VCaP (cell line): Measurements from ENCODE around the gene GRIA1.

Experiments used
- H3K27ac ChIP-seq: fragments of 450-650 bp; 2 replicates; pipeline ENCODE4 v1.5.1; 2017
- TF ChIP-seq, protein P1 (sequence below): fragments of 450-650 bp; conservative IDR thresholded peaks from 2 replicates; pipeline ENCODE4 v1.5.1; 2017; ENCODE audit warnings: mild to moderate bottlenecking, moderate library complexity

Gene GRIA1

DNA sequence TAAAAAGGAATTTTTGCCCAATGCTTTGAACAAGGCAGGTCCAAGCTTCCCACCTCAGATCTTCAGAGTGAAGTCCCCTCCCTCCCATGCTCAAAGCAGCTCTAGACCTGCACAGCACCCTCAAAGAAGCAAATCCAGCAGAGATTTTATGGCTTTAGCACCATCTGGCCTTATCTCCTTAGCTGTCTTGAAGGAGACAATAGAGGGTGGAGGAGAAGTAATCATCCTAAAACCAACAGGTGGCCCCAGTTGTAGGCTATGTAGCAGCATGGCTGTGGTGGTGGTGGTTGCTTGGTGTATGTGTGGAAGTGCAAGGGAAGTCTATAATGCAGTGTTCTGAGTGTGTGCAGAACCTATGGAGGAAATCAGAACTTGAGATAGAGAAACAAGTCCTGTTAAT, 140.1 kb downstream of the GRIA1 start:
- no peak overlapping the region for H3K27ac ChIP-seq
- TF ChIP-seq, protein P1, sequence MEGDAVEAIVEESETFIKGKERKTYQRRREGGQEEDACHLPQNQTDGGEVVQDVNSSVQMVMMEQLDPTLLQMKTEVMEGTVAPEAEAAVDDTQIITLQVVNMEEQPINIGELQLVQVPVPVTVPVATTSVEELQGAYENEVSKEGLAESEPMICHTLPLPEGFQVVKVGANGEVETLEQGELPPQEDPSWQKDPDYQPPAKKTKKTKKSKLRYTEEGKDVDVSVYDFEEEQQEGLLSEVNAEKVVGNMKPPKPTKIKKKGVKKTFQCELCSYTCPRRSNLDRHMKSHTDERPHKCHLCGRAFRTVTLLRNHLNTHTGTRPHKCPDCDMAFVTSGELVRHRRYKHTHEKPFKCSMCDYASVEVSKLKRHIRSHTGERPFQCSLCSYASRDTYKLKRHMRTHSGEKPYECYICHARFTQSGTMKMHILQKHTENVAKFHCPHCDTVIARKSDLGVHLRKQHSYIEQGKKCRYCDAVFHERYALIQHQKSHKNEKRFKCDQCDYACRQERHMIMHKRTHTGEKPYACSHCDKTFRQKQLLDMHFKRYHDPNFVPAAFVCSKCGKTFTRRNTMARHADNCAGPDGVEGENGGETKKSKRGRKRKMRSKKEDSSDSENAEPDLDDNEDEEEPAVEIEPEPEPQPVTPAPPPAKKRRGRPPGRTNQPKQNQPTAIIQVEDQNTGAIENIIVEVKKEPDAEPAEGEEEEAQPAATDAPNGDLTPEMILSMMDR = no peak

DNA sequence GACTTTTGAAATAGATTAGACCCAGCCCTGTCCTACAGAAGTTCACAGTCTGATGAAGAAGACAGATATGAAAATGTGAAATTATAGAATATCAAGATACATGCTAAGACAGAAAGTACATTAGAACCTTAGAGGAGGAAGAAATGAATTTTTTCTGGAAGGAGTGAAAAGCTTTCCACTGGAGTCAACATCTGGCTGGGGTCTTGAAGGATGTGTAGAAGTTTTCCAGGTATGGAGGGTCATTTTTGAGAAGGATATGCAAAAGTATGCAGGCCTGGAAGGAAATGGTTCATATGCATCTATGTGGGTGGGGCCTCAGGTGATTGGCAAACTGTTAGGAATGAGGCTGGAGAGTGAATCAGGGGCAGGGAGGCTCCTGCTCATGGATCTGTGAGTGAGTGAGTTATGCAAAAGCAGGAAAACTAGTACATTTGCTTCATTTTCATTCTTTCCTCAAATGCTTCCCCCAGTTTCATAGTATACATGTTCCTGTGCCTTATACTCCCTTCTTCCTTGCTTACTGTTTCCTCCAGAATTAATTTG, 142.3 kb downstream of the GRIA1 start:
- H3K27ac ChIP-seq = no peak overlapping the region
- TF ChIP-seq, protein P1 = no peak

DNA sequence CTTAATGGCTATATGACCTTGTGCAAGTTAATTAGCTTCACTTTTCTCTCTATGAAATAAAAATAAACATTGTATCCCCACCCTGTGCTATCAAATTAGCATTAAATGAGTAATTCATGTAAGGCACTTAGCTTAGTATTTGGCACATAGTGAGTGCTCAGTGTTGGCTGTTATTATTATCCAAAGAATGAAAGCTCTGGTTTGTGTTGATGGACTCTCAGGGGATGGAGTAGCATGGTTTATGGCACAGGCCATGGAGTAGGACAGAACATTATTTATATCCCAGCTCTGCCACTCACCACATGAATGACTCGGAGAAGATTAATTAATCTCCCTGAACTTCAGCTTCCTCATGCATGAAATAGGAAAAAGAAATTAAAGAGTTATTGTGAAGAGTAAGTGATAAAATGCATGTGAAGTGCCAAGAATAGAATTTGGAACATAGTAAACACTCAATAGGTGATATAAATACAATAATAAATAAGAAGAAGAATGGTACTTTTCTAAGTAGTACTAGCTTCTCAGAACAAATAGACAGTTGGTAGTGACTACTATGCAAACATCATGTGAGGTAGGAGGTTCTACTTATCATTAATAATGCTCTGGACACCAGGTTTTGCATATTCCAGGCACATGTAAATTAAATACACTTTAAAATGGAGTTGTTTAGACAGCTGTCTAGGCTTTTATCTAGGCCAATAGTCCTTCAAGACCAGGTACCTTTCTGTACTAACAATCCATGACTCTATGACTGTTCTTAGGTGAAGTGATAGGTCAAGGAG, 146.4 kb downstream of the GRIA1 start:
- TF ChIP-seq, protein P1 = no peak
- H3K27ac ChIP-seq = no peak overlapping the region

DNA sequence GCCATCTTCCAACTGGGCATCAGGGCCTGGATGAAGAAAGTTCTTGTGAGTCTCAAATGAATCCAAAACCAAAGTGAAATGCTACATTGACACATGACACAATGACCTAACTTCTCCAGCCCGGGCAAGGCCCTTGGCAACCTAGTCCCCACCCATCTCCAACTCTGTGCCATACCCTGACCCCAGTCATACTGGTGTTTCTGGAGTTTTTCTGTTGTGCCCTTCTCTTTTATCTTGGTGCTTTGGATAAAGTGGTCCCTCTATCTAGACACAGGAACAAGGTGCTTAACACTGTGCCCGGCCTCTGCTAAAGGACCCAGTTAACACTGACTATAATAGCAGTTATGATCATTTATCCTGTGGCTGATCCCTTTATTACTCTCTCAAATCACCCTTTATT, 149.8 kb downstream of the GRIA1 start:
- TF ChIP-seq, protein P1 = no peak
- H3K27ac ChIP-seq = no peak overlapping the region

DNA sequence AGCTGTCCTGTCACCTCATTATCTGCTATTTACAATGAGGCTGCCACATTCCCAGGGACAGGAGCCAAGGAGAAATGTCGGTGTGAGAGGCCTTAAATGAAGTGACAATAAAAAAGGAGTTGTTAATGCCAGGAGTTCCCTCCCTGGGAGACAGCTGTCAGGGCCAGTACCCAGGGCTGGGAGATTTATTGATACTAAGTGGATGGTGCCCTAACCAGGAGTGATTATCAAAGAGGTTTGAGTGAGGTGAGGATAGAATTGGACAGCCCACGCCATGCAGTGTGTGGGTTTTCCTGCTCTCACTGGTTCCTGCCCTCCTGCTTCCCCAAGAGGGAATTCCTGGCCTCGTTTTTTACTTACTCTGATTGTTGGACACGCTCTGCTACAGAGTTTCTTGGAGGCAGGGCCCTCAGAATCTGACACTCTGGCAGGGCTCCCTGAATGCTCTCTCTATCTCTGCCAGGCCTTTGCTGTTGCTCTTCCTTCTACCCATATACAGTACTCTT, 150.8 kb downstream of the GRIA1 start:
- TF ChIP-seq, protein P1 = no peak
- H3K27ac ChIP-seq = no peak overlapping the region

DNA sequence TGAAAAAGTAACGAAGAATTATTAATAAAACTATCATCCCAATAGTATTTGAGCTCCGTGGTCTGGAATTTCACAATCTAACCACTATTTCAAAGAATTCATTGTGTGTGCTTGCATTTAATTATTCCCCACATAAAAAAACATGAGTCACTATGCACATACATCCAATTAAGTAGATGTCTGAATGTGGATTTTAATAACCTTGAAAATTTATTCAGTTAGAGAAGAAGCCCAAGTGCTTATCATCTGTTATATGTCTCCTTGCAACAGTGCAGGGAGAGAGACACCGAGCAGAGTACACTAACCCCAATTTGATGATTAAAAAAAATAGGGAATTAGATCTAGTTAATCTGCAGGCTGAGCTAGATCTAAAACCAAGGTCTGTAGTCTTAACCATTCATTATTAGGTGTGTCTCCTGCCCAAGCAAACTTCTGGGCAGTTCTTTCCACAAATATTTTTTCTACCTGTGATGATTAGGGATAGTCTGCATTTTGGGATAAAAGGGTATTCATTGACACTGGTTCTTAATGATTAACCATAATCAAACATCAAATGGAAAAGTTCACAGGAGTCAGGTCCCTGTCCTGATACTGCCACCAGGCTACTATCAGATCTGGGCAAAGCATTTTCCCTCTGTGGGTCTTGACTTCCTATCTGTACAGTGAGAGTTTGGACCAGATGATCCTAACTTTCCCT, 164.2 kb downstream of the GRIA1 start:
- TF ChIP-seq, protein P1 = no peak
- no peak overlapping the region for H3K27ac ChIP-seq

DNA sequence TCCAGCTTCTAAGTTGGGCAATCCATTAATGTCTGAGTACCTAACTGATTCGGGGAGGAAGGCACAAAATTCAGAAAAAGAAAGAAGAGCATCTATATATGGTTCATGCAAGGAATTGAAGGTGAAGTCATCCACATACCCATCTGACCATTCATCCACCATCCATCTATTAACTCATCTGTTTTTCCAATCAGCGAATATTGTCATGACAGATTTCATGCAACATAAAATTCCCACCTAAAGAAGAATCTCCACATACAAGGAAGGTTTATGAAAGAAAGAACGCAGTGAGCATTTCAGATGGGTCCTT, 164.7 kb downstream of the GRIA1 start:
- TF ChIP-seq, protein P1 = no peak
- H3K27ac ChIP-seq = no peak overlapping the region
